Fibroblast of pulmonary artery (primary cell): ENCODE results near the gene PPP1R13B.

ENCODE experiments used
- DNase-seq: peaks from one replicate; pipeline ENCODE4 v3.0.0-alpha.2; 2010; ENCODE audit warnings: low read depth
- H3K4me3 ChIP-seq: replicated peaks from 2 replicates; pipeline ENCODE4 v1.5.1; 2011; ENCODE audit warnings: low read depth, mild to moderate bottlenecking, control low read depth, low read length, moderate library complexity
- CTCF ChIP-seq: IDR thresholded peaks from 2 replicates; pipeline ENCODE4 v1.5.1; 2011; ENCODE audit warnings: mild to moderate bottlenecking, control low read depth, low read length, inconsistent platforms; ENCODE audit errors: missing control alignments

PPP1R13B gene

GRCh38 chr14:103734081-103734888 lies 113.1 kb downstream of the PPP1R13B start:
- no peak overlapping the region for H3K4me3 ChIP-seq
- no peak for TF ChIP-seq CTCF

GRCh38 chr14:103733651-103734050 lies 113.7 kb downstream of the PPP1R13B start:
- TF ChIP-seq CTCF, result no peak
- DNase-seq, result no peak
- H3K4me3 ChIP-seq, result no peak overlapping the region

More at GRCh38 chr14:103734081-103734888, 113.1 kb downstream of the PPP1R13B start:
- no peak for DNase-seq

- no peak for DNase-seq
- TF ChIP-seq CTCF, result no peak
- H3K4me3 ChIP-seq, result no peak overlapping the region
Observed at GRCh38 chr14:103732868-103733620, 114.3 kb downstream of the PPP1R13B start.

- no peak for TF ChIP-seq CTCF
- no peak overlapping the region for H3K4me3 ChIP-seq
- DNase-seq, result no peak
Observed at GRCh38 chr14:103731916-103732867, 115.2 kb downstream of the PPP1R13B start.

GRCh38 chr14:103731481-103731880 lies 115.9 kb downstream of the PPP1R13B start:
- TF ChIP-seq CTCF, result no peak
- DNase-seq, result no peak
- no peak overlapping the region for H3K4me3 ChIP-seq

GRCh38 chr14:103730490-103731035 lies 116.8 kb downstream of the PPP1R13B start:
- DNase-seq, result no peak
- TF ChIP-seq CTCF, result peak; percentile 5
- H3K4me3 ChIP-seq, result no peak overlapping the region
